Measurements from ENCODE around the gene TNRC6B. TPM values are rescaled to one million over a fixed set of nuclear protein-coding genes. Genes with fewer than 3 reads are reported as not detected.
A peak's percentile ranks its signal among the peaks of the same experiment; 100 is the strongest.

Gene TNRC6B
- total and polyA plus RNA-seq, 2 experiments from 2014 or later: 23.7 to 25.8 TPM

DNA sequence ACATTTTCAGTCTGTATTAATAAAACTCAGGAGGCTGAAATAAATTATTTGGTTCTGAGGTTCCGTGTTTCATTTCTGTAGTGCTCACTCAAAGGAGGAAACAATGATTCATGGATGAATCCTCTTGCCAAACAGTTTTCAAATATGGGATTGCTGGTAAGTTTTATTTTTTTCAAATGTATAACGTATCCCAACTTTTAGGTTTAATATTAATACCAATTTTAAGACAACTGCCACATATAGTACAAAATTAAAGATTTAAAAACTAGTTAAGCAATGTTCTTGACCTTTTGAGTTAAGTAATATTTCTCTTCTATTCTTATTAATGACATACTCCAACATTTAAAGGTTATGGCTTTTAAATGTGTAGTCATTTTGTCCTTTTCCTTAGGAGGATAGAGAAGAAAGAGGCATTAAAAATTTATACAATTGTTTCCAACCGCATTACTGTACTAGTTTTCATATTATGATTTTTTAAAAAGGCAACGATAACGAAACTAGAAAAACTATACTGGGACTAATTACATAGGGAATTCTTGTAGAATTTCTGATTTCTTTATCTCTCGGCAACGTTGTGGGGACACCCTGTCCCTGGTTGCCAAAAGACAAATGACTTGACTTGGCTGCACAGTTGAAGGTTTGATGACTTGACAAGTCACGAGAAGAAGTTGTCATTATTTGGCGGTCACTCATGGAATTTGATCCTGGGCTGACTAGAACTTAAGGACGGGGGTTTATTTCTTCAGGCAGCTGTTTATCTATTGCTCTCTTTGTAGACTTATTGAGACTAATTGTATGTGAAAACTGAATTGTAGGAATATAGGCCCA, 99.5 kb downstream of the TNRC6B start:
- no peaks in the 10 kb centered on the region for H3K36me3 ChIP-seq (replicated peaks; ENCODE audit: insufficient read depth, low read depth)
- 89% methylated on average over 10 of the region's 10 CpGs for WGBS (ENCODE audit: low lambda C conversion rate, missing lambda C conversion rate)
- no peak overlapping the region for H3K4me3 ChIP-seq
- no peaks in the 10 kb centered on the region for H3K27me3 ChIP-seq
- peaks cover 20% of the 10 kb centered on the region for H3K4me1 ChIP-seq (ENCODE audit: insufficient read depth)
- H4K20me1 ChIP-seq (ENCODE audit: insufficient read depth, poor library complexity, severe bottlenecking): peaks cover 3% of the 10 kb centered on the region
- H3K27ac ChIP-seq: peak overlapping the region; percentile 72
- no peak for DNase-seq (ENCODE audit: low spot score)
- H3K79me2 ChIP-seq: peaks cover 6% of the 10 kb centered on the region
- H2AFZ ChIP-seq: no peak overlapping the region
- H3K4me2 ChIP-seq: peak overlapping the region; percentile 63
- TF ChIP-seq, protein P1, sequence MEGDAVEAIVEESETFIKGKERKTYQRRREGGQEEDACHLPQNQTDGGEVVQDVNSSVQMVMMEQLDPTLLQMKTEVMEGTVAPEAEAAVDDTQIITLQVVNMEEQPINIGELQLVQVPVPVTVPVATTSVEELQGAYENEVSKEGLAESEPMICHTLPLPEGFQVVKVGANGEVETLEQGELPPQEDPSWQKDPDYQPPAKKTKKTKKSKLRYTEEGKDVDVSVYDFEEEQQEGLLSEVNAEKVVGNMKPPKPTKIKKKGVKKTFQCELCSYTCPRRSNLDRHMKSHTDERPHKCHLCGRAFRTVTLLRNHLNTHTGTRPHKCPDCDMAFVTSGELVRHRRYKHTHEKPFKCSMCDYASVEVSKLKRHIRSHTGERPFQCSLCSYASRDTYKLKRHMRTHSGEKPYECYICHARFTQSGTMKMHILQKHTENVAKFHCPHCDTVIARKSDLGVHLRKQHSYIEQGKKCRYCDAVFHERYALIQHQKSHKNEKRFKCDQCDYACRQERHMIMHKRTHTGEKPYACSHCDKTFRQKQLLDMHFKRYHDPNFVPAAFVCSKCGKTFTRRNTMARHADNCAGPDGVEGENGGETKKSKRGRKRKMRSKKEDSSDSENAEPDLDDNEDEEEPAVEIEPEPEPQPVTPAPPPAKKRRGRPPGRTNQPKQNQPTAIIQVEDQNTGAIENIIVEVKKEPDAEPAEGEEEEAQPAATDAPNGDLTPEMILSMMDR (IDR thresholded peaks at IDR 0.05; ENCODE audit: poor library complexity): no peak
- no peak for TF ChIP-seq EZH2phosphoT487 (IDR thresholded peaks at IDR 0.05; ENCODE audit: low read depth, severe bottlenecking, unreplicated experiment)
- no peak for TF ChIP-seq EZH2 (IDR thresholded peaks at IDR 0.05; ENCODE audit: borderline replicate concordance)
- no peaks in the 10 kb centered on the region for H3K9me2 ChIP-seq (replicated peaks; ENCODE audit: insufficient read depth)
- no peaks in the 10 kb centered on the region for H3K9me3 ChIP-seq (ENCODE audit: low read depth)

DNA sequence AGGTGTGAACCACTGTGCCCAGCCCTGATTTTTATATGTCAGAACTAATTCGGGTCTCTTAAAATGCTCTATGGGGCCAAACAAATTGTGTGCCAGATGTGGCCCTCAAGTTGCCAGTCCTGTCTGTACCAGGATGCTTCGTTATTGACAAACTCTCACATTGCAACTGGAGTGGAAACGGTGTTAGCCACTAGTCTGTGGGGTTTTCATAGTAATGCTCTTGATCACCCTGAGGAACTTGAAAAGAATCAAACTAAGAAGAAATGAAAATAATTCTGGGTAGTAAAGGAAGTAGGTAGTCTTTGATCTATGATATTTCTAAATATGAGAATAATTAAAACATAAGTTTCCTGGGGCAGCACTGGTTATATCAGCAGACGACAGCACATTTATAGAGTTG, 101.3 kb downstream of the TNRC6B start:
- WGBS (ENCODE audit: low lambda C conversion rate, missing lambda C conversion rate): 93% methylated on average over 4 of the region's 4 CpGs
- Histone ChIP-seq H3K4me3 (no peak overlapping the region), H3K9me2 (replicated peaks; ENCODE audit: insufficient read depth) (no peaks in the 10 kb centered on the region), H4K20me1 (ENCODE audit: insufficient read depth, poor library complexity, severe bottlenecking) (no peaks in the 10 kb centered on the region), H2AFZ (no peak overlapping the region), H3K4me1 (ENCODE audit: insufficient read depth) (peaks cover 12% of the 10 kb centered on the region), H3K27ac (no peak overlapping the region), H3K36me3 (replicated peaks; ENCODE audit: insufficient read depth, low read depth) (no peaks in the 10 kb centered on the region), H3K79me2 (peaks cover 4% of the 10 kb centered on the region), H3K9me3 (ENCODE audit: low read depth) (no peaks in the 10 kb centered on the region), H3K27me3 (no peaks in the 10 kb centered on the region), H3K4me2 (no peak overlapping the region)
- TF ChIP-seq, protein P1 (IDR thresholded peaks at IDR 0.05; ENCODE audit: poor library complexity): no peak
- no peak for DNase-seq (ENCODE audit: low spot score)

DNA sequence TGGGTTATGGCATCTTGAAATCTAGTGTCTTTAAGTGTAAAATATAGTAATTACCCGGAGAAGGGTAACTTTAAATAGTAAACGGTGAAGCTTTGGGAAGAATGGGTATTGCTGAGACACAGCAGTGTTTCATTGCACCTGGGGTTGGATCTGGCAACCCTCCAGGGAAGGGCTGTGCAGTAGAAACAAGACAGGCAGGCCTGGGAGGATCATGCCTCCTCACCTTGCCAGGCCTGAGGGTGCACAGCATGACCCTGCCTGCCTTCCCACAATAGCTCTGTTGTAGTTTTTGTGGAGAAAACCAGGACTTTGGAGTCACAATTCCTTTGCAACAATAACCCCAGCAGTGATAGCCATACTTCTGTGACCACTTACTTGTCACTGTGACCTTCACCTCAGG, 104.0 kb downstream of the TNRC6B start:
- Histone ChIP-seq H3K4me3 (no peak overlapping the region), H3K4me2 (no peak overlapping the region), H3K4me1 (ENCODE audit: insufficient read depth) (no peaks in the 10 kb centered on the region), H3K9me2 (replicated peaks; ENCODE audit: insufficient read depth) (no peaks in the 10 kb centered on the region), H3K9me3 (ENCODE audit: low read depth) (no peaks in the 10 kb centered on the region), H3K36me3 (replicated peaks; ENCODE audit: insufficient read depth, low read depth) (no peaks in the 10 kb centered on the region), H4K20me1 (ENCODE audit: insufficient read depth, poor library complexity, severe bottlenecking) (no peaks in the 10 kb centered on the region), H3K27ac (no peak overlapping the region), H3K79me2 (no peaks in the 10 kb centered on the region), H3K27me3 (no peaks in the 10 kb centered on the region), H2AFZ (no peak overlapping the region)
- no peak for DNase-seq (ENCODE audit: low spot score)
- WGBS (ENCODE audit: low lambda C conversion rate, missing lambda C conversion rate): 81% methylated on average over 2 of the region's 2 CpGs
- TF ChIP-seq, protein P1 (IDR thresholded peaks at IDR 0.05; ENCODE audit: poor library complexity): no peak
- TF ChIP-seq EZH2 (IDR thresholded peaks at IDR 0.05; ENCODE audit: borderline replicate concordance) (no peak), EZH2phosphoT487 (IDR thresholded peaks at IDR 0.05; ENCODE audit: low read depth, severe bottlenecking, unreplicated experiment) (no peak)
